ENCODE results near the gene ITGA11.
A peak's percentile ranks its signal among the peaks of the same experiment; 100 is the strongest.

DNA sequence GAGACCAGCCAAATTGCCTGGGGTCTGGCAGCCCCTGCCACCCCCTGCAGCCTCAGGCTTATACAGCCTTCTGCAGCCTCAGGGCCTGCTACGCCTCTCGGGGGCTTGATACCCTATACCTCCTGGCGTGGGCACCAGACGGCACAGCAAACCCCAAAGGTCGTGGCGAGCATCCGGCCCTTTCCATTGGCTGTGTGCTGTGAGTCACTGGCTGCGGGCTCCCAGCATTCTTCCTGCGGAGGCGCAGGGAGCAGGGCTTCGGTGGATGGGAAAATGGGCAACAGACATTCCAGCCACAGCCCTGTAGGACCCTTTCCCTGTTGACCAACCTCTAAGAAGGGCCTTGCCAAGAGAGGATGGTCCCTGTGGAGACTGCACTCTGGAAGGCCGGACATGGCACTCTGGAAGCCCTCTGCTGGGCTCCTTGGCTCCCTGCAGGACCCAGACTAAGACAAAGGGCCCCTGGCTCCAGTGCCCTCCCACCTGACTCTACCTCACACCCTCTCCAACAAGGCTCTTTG lies 59.6 kb downstream of the ITGA11 start:
- TF ChIP-seq, protein P1, sequence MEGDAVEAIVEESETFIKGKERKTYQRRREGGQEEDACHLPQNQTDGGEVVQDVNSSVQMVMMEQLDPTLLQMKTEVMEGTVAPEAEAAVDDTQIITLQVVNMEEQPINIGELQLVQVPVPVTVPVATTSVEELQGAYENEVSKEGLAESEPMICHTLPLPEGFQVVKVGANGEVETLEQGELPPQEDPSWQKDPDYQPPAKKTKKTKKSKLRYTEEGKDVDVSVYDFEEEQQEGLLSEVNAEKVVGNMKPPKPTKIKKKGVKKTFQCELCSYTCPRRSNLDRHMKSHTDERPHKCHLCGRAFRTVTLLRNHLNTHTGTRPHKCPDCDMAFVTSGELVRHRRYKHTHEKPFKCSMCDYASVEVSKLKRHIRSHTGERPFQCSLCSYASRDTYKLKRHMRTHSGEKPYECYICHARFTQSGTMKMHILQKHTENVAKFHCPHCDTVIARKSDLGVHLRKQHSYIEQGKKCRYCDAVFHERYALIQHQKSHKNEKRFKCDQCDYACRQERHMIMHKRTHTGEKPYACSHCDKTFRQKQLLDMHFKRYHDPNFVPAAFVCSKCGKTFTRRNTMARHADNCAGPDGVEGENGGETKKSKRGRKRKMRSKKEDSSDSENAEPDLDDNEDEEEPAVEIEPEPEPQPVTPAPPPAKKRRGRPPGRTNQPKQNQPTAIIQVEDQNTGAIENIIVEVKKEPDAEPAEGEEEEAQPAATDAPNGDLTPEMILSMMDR (conservative IDR thresholded peaks at IDR 0.05; ENCODE audit: low read depth, low read length), result peak; percentile 56
- no peak for TF ChIP-seq EZH2phosphoT487 (IDR thresholded peaks at IDR 0.05; ENCODE audit: borderline replicate concordance, low read length)
- TF ChIP-seq EZH2 (IDR thresholded peaks at IDR 0.05; ENCODE audit: low read length, unreplicated experiment), result no peak

Measured in PC-3 (cell line).